GM18951 (cell line): ENCODE results near the gene ANGPTL2.

Experiments
- POLR2A ChIP-seq: IDR thresholded peaks from 4 replicates; pipeline ENCODE4 v1.6.1; 2011; ENCODE audit warnings: mild to moderate bottlenecking; ENCODE audit not compliant: insufficient read length, insufficient read depth; ENCODE audit errors: extremely low read depth
- in situ Hi-C: fragments of 300-500 bp; cut with MboI; formaldehyde crosslinking; loops from one replicate; pipeline ENCODE4 v1.12.0; 2022; ENCODE audit warnings: low sequenced_read_pairs, mixed read lengths, inconsistent platforms; ENCODE audit not compliant: unreplicated experiment

ANGPTL2 gene

GRCh38 chr9:127066060-127066850, 56.2 kb downstream of the ANGPTL2 start:
- in situ Hi-C loops: no loop called here

DNA sequence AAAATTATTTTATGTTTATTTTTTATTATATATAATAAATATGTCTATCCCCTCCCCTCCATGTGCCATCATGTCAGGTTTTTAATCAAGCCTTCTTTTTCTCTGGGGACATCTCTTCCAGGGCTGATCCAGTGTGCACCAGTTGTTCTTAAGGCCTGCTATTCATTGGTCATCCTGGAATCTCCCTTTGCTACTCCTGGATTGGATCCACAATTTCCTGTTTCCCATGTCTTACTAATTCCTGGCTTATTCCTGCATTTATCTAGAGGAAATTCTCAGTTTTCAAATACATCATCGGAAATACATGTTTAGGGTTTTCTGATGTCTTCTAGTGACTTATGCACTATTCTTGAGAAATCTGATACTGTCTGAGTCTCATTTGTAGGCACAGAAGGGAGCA, 56.8 kb downstream of the ANGPTL2 start:
- TF ChIP-seq POLR2A: no peak
- in situ Hi-C loops: no loop called here

More at GRCh38 chr9:127066060-127066850, 56.2 kb downstream of the ANGPTL2 start:
- TF ChIP-seq POLR2A: no peak

DNA sequence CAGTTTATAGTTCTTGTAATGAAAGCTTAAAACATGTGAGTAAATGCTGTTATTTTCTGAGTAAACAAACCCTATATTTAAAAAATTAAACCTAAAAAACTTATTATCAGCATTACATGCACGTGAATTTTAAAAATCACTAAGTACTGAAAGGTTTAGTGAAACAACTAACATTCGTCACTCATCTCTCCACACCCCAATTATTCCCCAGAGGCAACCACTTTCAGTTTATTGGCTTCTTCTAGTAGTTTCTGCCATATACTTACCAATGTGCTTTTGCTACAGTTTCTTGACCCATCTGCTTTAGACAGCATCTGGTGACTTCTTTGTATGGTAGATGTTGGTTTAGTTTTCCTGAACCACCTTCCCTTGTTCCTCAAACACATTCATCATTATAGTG, 58.1 kb downstream of the ANGPTL2 start:
- in situ Hi-C loops: no loop called here
- TF ChIP-seq POLR2A: no peak

DNA sequence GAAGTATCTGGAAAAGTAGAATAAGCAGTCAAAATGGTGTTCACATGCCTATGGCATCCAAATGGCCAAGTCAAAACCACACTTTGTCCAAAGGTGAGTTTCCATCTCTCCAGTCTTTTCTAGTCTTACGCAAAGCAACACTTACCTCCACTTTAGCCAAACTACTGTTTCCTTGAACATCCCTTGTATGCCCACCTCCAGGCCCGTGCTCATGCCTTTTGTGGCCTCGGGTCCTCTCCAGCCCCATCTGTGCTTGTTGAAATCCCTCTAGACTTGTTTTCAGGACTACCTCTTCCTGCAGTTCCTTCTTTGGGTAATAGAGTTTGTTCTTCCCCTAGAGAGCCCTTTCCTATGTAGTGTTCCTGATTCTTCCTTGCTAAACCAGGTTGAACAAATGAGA, 61.0 kb downstream of the ANGPTL2 start:
- TF ChIP-seq POLR2A: no peak

DNA sequence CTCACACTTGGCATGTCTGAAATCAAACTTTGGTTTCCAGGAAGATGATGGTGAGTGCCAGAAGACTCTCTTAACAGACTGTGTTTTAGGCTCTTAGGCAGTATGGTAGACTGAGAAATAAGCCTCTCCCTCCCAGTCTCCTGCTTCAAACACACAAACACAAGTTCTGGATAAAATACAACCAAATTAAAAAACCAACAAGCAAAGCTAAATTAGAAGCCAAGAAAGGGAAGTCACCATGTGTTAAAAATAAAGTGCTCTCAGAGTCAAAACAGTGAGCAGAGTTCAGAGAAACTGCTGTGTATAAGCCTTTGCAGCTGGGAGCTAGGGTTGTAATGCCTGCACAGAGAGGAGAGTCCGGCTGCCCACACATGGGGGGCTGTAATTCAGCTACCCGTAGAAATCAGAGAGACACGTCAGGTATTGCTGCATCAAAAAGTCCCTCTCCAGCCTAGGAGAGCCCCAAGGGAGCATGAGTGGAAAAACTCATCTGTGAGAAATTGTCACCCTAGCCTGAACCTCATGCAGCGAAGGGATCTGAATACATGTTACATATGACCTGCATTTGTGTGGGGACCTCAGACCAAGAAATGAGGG, 62.6 kb downstream of the ANGPTL2 start:
- no peak for TF ChIP-seq POLR2A
- in situ Hi-C loops: no loop called here

More for the DNA sequence above, 61.0 kb downstream of the ANGPTL2 start:
- in situ Hi-C loops: no loop called here

- no peak for TF ChIP-seq POLR2A
These were observed 63.4 kb downstream of the ANGPTL2 start for GRCh38 chr9:127059030-127059429.

GRCh38 chr9:127058645-127059021, 63.8 kb downstream of the ANGPTL2 start:
- in situ Hi-C loops: no loop called here
- no peak for TF ChIP-seq POLR2A

More at GRCh38 chr9:127059030-127059429, 63.4 kb downstream of the ANGPTL2 start:
- in situ Hi-C loops: no loop called here

DNA sequence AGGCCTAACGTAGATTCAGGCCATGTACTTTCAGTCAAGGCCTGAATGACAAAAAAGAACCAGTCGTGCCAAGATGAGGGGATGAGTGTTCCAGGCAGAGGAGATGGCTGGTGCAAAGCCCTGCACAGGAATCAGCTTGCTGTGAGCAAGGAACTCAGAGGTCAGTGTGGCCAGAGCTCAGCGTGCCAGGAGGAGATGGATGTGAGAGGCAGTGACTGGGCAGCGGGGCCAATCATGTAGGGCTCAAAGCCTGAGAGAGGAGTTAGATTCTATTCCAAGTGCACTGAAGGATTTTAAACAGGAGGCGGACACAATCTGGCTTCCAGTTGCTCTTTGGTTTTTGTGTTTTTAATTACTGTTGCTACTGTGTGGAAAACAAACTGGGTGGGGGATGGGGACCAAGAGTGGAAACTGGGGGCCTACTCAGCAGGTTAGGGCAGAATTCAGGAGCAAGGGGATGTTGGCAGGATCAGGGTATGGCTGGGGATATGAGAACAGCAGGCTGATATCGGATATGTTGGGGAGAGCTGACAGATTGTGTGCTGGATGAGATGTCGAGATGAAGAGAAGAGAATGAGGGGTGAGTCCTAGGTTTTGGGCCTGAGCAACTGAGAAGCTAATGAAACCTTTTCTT, 64.3 kb downstream of the ANGPTL2 start:
- in situ Hi-C loops: no loop called here
- no peak for TF ChIP-seq POLR2A

DNA sequence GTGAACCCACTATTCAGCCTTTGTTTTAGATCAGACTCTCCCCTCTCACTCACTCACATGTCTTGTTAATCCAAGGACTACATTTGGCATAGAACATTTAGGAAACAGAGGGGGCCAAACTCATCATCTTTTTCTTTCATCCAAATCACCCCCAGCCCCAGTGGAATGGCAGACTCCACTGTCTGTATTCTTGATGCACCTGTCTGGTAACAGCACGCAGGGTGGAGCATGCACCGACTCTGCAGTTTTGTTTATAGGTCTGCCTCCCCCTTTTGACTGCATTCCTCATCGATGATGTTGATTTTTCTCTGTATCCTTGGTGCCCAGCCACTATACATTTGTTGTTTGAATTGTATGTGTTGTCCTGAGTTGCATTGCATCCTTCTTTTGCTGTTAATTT, 66.0 kb downstream of the ANGPTL2 start:
- in situ Hi-C loops: no loop called here
- TF ChIP-seq POLR2A: no peak

DNA sequence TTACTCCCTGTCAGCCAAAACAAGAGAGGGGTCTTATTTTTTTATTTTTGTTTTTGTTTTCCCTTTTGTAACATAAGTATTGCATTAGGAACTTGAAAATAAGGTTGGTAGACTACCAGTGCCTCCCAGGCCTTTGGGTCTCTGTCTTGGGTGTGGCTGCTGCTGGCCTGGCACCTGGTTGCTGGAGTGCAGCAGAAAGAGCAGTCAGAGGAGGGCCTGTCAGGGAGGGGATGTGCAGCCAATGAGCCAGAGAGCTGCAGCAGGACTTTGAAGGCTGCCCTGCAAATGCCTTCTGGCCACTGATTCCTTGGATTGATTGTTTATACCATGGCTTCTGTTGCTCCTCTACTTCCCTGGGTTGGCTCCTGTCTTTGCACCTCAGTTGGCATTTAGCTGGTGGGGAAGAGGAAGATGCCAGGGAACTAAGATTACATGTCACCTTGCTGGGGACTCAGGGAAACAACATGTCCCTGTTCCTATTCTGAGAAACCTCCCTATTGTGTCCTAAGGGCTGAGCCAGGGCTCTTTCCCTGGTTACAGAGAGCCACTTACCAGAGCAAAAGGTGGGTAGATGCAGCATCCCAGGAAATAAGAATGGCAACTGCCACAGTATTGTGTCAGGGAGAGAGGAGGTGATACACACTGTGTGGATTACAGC, 66.6 kb downstream of the ANGPTL2 start:
- in situ Hi-C loops: no loop called here
- no peak for TF ChIP-seq POLR2A

- no peak for TF ChIP-seq POLR2A
These were observed 68.5 kb downstream of the ANGPTL2 start for GRCh38 chr9:127053960-127054359.

GRCh38 chr9:127053057-127053821, 69.2 kb downstream of the ANGPTL2 start:
- no peak for TF ChIP-seq POLR2A

More at GRCh38 chr9:127053960-127054359, 68.5 kb downstream of the ANGPTL2 start:
- in situ Hi-C loops: no loop called here

More at GRCh38 chr9:127053057-127053821, 69.2 kb downstream of the ANGPTL2 start:
- in situ Hi-C loops: no loop called here
